SK-N-SH (cell line): ENCODE results near the gene SIAH1. TPM values are rescaled to one million over a fixed set of nuclear protein-coding genes. Genes with fewer than 3 reads are reported as not detected.
A peak's percentile ranks its signal among the peaks of the same experiment; 100 is the strongest.

Source experiments
- CTCF ChIA-PET: fragments of 300-600, 350-600 bp; formaldehyde crosslinking; extraction: SDS; loops from one replicate; lab custom pipeline; 2021; lab: Yijun Ruan, JAX
- POLR2A ChIA-PET: fragments of 350-600 bp; sonication (Branson Sonifier 250); formaldehyde crosslinking; extraction: SDS; loops from one replicate; lab custom pipeline; 2020; ENCODE audit warnings: antibody characterized with exemption, inconsistent platforms; lab: Yijun Ruan, JAX
- DNase-seq: peaks from one replicate; pipeline ENCODE4 v3.0.0; 2012
- H2AFZ ChIP-seq: fragments of 200-600 bp; sonication (generic); 2 replicates; pipeline ENCODE4 v1.8.1; 2016; ENCODE audit warnings: antibody characterized with exemption, mild to moderate bottlenecking, low read depth
- H3F3A ChIP-seq: fragments of 200-600 bp; sonication (generic); replicated peaks from 2 replicates; pipeline ENCODE3; 2016; ENCODE audit warnings: antibody characterized with exemption, mild to moderate bottlenecking; ENCODE audit not compliant: insufficient read depth
- H3K27ac ChIP-seq, 2 experiments: fragments of 200-500 bp in 1 of 2; fragments of 200-600 bp in 1 of 2; sonication (Bioruptor generic) in 1 of 2; sonication (generic), shearing (Covaris generic) in 1 of 2; 2 replicates each; pipeline versions ENCODE4 v1.5.1 to v1.6.1; 2014 to 2016; ENCODE audit warnings: low read depth in 2 of 2, inconsistent platforms in 1 of 2, low read length in 1 of 2, mild to moderate bottlenecking in 1 of 2, mixed read lengths in 1 of 2
- H3K27me3 ChIP-seq: fragments of 200-600 bp; sonication (generic), shearing (Covaris generic); 2 replicates; pipeline ENCODE4 v1.6.1; 2016; ENCODE audit warnings: mixed run types; ENCODE audit not compliant: insufficient read depth
- H3K36me3 ChIP-seq, 2 experiments: fragments of 200-500 bp in 1 of 2; fragments of 200-600 bp in 1 of 2; sonication (Bioruptor generic) in 1 of 2; sonication (generic) in 1 of 2; replicated peaks in 1 of 2; 2 replicates each; pipeline versions ENCODE3 to v1.5.1; 2014 to 2016; ENCODE audit warnings: low read length in 1 of 2, mild to moderate bottlenecking in 1 of 2; ENCODE audit not compliant: insufficient read depth in 2 of 2, control insufficient read depth in 1 of 2
- H3K4me1 ChIP-seq, 2 experiments: fragments of 200-500 bp in 1 of 2; fragments of 200-600 bp in 1 of 2; sonication (Bioruptor generic) in 1 of 2; sonication (generic), shearing (Covaris generic) in 1 of 2; 2 replicates each; pipeline versions ENCODE4 v1.5.1 to v1.6.1; 2014 to 2016; ENCODE audit warnings: low read depth in 1 of 2, low read length in 1 of 2, mixed run types in 1 of 2; ENCODE audit not compliant: insufficient read depth in 2 of 2, control insufficient read depth in 1 of 2
- H3K4me2 ChIP-seq: fragments of 200-600 bp; sonication (generic), shearing (Covaris generic); 2 replicates; pipeline ENCODE4 v1.6.1; 2017; ENCODE audit warnings: mixed run types
- H3K4me3 ChIP-seq, 2 experiments: fragments of 200-500 bp in 1 of 2; fragments of 200-600 bp in 1 of 2; sonication (Bioruptor generic) in 1 of 2; sonication (generic), shearing (Covaris generic) in 1 of 2; 2 replicates each; pipeline versions ENCODE4 v1.5.1 to v1.8.1; 2014 to 2016; ENCODE audit warnings: low read depth in 2 of 2, inconsistent platforms in 1 of 2, low read length in 1 of 2, mild to moderate bottlenecking in 1 of 2, mixed read lengths in 1 of 2, moderate library complexity in 1 of 2
- H3K79me2 ChIP-seq: fragments of 200-600 bp; sonication (generic); 2 replicates; pipeline ENCODE4 v1.8.1; 2017; ENCODE audit warnings: mild to moderate bottlenecking; ENCODE audit not compliant: insufficient read depth
- H3K9ac ChIP-seq: fragments of 200-600 bp; sonication (generic); 2 replicates; pipeline ENCODE4 v1.6.1; 2017; ENCODE audit warnings: mixed run types
- H3K9me2 ChIP-seq: fragments of 200-600 bp; sonication (generic); 2 replicates; pipeline ENCODE4 v1.6.1; 2017; ENCODE audit warnings: mixed run types
- H3K9me3 ChIP-seq: fragments of 200-600 bp; sonication (generic); 2 replicates; pipeline ENCODE4 v1.6.1; 2017; ENCODE audit warnings: mixed run types, mild to moderate bottlenecking, moderate library complexity
- H4K20me1 ChIP-seq: fragments of 200-600 bp; sonication (generic); 2 replicates; pipeline ENCODE4 v1.6.1; 2017; ENCODE audit warnings: mild to moderate bottlenecking, mixed run types; ENCODE audit not compliant: insufficient read depth
- CTCF ChIP-seq: fragments of 200-600 bp; sonication (generic); IDR thresholded peaks from 2 replicates; pipeline ENCODE4 v1.6.1; 2017; ENCODE audit warnings: antibody characterized with exemption, mild to moderate bottlenecking, moderate library complexity
- ELF1 ChIP-seq: IDR thresholded peaks from 2 replicates; pipeline ENCODE4 v1.4.0; 2012
- EP300 ChIP-seq, 2 experiments: IDR thresholded peaks; 2 replicates each; pipeline versions ENCODE4 v1.4.0 to v1.6.1; 2012; ENCODE audit warnings: borderline replicate concordance in 1 of 2, low read depth in 1 of 2, low read length in 1 of 2
- FOSL2 ChIP-seq: IDR thresholded peaks from 2 replicates; pipeline ENCODE4 v1.4.0; 2012; ENCODE audit warnings: low read depth, mild to moderate bottlenecking, moderate library complexity, borderline replicate concordance
- FOXM1 ChIP-seq: IDR thresholded peaks from 2 replicates; pipeline ENCODE4 v1.4.0; 2012; ENCODE audit warnings: low read depth, mild to moderate bottlenecking
- IRF3 ChIP-seq: fragments of 150-350 bp; IDR thresholded peaks from 2 replicates; pipeline ENCODE4 v1.6.1; 2016; ENCODE audit warnings: mild to moderate bottlenecking, low read depth, low read length
- JUND ChIP-seq: IDR thresholded peaks from 2 replicates; pipeline ENCODE4 v1.4.0; 2012
- NFIC ChIP-seq: IDR thresholded peaks from 2 replicates; pipeline ENCODE4 v1.4.0; 2012; ENCODE audit warnings: borderline replicate concordance
- NRF1 ChIP-seq: IDR thresholded peaks from 2 replicates; pipeline ENCODE4 v1.6.1; 2012; ENCODE audit warnings: low read depth, mild to moderate bottlenecking, low read length
- PBX3 ChIP-seq: IDR thresholded peaks from 2 replicates; pipeline ENCODE4; 2012
- POLR2AphosphoS5 ChIP-seq: IDR thresholded peaks from 2 replicates; pipeline ENCODE4 v1.6.1; 2012; ENCODE audit warnings: low read depth, low read length
- RCOR1 ChIP-seq: fragments of 150-350 bp; IDR thresholded peaks from 2 replicates; pipeline ENCODE4 v1.6.1; 2017; ENCODE audit warnings: antibody characterized with exemption, low read length
- TCF12 ChIP-seq: IDR thresholded peaks from 2 replicates; pipeline ENCODE4 v1.4.0; 2012
- TEAD4 ChIP-seq: IDR thresholded peaks from 2 replicates; pipeline ENCODE4 v1.4.0; 2012; ENCODE audit warnings: mild to moderate bottlenecking, borderline replicate concordance; ENCODE audit not compliant: insufficient read depth
- USF2 ChIP-seq: fragments of 150-350 bp; IDR thresholded peaks from 2 replicates; pipeline ENCODE4 v1.6.1; 2017; ENCODE audit warnings: antibody characterized with exemption, low read length, low read depth, borderline replicate concordance
- ZBTB33 ChIP-seq: IDR thresholded peaks from 2 replicates; pipeline ENCODE4 v1.4.0; 2012; ENCODE audit warnings: low read depth, borderline replicate concordance
- WGBS: methylation state at CpG from one replicate; pipeline ENCODE4 v1.1.6; 2017; ENCODE audit warnings: low lambda C conversion rate; 5-methylcytosine and 5-hydroxymethylcytosine counted together
- polyA plus RNA-seq, 3 experiments: library from polyadenylated mRNA; depleted of rRNA; stranded (reverse); fragments of >200 nt; gene quantifications; 2 replicates each; pipeline ENCODE4 v1.2.3, GENCODE V29; 2012

The SIAH1 gene
- polyA plus RNA-seq, 1 of the 3 experiments (the other 2 are of a cell fraction), result 15.4 TPM

GRCh38 chr16:48317614-48318315 lies 67.4 kb downstream of the SIAH1 start:
- CTCF ChIA-PET, result interaction anchor here (0.6 kb wide), 1 partner anchor 314 kb away, joined by 3 read pairs; no protein-coding TSS in a partner anchor
- H3K27ac ChIP-seq, result peak overlapping the region in 1 of 2 experiments; percentile 22; a peak in 1 of 4 replicates

More at GRCh38 chr16:48317614-48318315, 67.4 kb downstream of the SIAH1 start:
- POLR2A ChIA-PET, result no interaction called here
- no peaks in the 10 kb centered on the region; the same call in 1 of the 2 replicates for H3K79me2 ChIP-seq
- H3K9me2 ChIP-seq, result no peaks in the 10 kb centered on the region
- H3K4me3 ChIP-seq, result no peak overlapping the region
- H3K9me3 ChIP-seq, result no peaks in the 10 kb centered on the region
- 79% methylated on average over 2 of the region's 2 CpGs for WGBS
- H3K9ac ChIP-seq, result no peak overlapping the region
- H3K36me3 ChIP-seq, result peaks cover 5 to 46% of the 10 kb centered on the region in 2 experiments
- TF ChIP-seq TCF12 (peak; percentile 94), JUND (peak; percentile 81), FOSL2 (peak; percentile 72; the same call in 1 of the 2 replicates), POLR2AphosphoS5 (peak; percentile 86), CTCF (peak; percentile 15; the same call in 1 of the 2 replicates), PBX3 (peak; percentile 97), NRF1 (no peak), FOXM1 (no peak), ELF1 (no peak), IRF3 (no peak), RCOR1 (no peak), NFIC (peak; percentile 68), USF2 (no peak), TEAD4 (peak; percentile 63; the same call in 1 of the 2 replicates), EP300 (IDR thresholded peaks at IDR 0.05; ENCODE audit: borderline replicate concordance in 1 of 2, low read depth in 1 of 2, low read length in 1 of 2) (peak; percentile 40 to 50; a peak in 2 of 4 replicates), ZBTB33 (no peak)
- TF ChIP-seq, all 33 proteins: peak for 9
- no peak for DNase-seq
- Histone ChIP-seq H2AFZ (no peak overlapping the region), H3K4me1 (peaks cover 0 to 11% of the 10 kb centered on the region in 2 experiments; a peak in 2 of 4 replicates), H3F3A (peaks cover 18% of the 10 kb centered on the region), H3K27me3 (no peaks in the 10 kb centered on the region), H4K20me1 (peaks cover 14% of the 10 kb centered on the region), H3K4me2 (no peak overlapping the region)
